ENCODE data around the gene CCDC178.
"Not testable (repeated sequence)": the region's sequence is repeated elsewhere in the genome, so short reads cannot be mapped to it uniquely, and the experiment has no call there.

CCDC178 gene, protein sequence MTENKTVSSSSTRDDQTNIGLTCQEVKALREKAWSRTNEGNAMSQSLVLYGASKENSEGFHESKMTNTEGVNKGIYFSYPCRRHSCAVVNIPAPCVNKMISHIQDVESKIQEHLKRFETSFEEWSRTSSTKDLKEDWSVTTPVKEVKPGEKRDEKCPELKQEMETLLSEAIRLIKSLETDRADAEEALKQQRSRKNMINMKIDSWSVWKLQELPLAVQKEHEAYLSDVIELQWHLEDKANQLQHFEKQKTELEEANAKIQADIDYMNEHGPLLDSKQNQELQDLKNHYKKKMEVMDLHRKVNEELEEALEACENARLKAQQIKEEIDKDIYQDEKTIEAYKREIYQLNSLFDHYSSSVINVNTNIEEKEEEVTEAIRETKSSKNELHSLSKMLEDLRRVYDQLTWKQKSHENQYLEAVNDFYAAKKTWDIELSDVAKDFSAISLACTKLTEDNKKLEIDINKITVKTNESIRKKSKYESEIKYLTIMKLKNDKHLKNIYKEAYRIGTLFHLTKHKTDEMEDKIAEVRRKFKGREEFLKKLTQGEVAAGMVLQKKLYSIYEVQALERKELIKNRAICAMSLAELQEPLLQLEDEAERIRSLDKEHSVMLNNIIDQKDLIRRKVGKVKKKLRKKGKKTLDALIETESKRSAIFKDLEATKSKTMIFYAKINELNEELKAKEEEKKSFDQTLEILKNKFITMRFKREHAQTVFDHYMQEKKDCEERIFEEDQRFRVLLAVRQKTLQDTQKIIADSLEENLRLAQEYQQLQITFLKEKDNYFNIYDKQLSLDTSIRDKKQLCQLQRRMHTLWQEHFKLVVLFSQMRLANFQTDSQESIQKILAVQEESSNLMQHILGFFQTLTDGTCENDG

DNA sequence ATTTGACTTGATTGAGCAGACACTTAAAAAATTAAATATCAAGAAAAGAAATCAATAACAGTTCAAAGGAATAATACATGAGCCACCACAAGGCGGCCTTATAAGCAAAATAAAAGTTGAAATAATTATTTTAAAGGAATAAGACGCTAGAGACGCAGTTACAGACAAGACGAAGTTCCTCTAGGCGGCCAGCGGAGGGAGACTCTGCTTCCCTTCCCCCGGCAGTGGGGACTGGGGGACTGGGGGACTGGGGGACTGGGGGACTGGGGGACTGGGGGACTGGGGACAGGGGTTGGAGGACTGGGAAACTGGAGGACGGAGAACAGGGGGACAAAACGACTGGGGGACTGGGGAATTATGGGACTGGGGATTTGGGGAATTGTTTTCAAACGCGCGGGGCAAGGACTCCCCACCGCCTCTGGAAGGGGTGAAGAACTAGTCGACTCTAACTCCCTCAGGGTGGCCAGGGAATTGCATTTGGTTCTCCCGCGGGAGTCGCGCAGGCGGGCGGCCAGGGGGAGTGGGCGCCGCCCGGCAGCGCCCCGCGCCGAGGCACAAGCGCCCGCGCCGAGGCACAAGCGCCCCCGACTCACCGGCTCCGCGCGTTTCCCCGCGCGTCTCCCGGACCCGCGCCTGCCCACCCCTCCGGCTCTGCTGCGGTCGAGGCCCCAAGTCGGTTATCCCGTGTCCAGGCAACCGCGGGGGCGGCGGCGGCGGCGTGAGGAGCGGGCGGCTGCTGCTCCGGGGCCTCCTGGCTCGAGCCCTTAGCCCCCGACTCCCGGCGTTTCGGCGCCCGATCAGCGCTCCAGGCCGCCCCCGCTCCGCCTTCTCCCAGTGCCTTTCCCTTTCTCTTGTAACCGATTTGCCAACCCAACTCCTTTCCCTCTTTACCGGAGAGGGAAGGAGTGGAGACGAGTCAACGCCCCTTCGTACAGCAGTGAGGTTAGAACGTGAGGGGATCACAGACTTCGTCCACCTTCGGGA, at the start of gene CCDC178:
TSS of gene CCDC178 (minus strand) at position 662 of the 984 bp plus-strand sequence. CDS start 28,633 bp downstream, outside the sequence.
- DNase-seq = no peak

DNA sequence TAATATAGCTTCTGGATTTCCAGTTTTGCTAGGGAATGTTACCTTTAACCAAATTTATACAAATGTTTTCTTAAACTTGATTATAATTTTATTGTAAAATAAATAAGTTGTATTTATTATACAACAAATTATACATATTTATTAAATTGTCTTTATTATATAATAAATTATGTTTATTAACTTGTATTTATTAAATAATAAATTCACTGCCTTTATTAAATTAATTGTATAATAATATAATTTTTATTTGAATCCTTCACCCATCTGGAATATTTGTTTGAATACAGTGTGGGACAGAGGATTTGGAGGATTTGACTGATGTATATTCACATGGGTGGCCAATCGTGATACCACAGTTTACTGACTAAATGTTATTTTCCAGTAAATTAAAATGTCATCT, 43.4 kb upstream of the CCDC178 start:
- no peak for DNase-seq

GRCh38 chr18:33472509-33472908, 32.0 kb upstream of the CCDC178 start:
- no peak for DNase-seq

DNA sequence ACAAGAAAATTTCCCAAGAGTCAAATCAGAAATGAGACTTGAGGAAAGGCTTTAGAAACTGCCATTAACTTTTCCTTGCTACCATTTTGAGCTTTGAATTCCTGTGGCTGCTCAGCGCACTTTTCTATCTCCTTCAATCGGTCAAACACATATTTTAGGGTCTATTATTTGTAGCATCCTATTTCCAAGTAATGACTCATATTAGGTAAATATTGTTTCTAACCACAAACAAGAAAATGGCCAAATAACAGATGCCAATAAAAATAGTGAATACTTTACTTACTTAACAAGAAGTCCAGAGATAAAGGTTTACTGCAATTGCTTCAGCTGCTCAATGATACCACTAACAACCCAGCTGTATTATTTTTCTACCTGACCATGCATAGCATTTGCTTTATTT, 29.7 kb upstream of the CCDC178 start:
- no peak for DNase-seq

- DNase-seq = no peak
Observed at GRCh38 chr18:33469699-33470098, 29.2 kb upstream of the CCDC178 start.

GRCh38 chr18:33467531-33467930, 27.0 kb upstream of the CCDC178 start:
- no peak for DNase-seq

DNA sequence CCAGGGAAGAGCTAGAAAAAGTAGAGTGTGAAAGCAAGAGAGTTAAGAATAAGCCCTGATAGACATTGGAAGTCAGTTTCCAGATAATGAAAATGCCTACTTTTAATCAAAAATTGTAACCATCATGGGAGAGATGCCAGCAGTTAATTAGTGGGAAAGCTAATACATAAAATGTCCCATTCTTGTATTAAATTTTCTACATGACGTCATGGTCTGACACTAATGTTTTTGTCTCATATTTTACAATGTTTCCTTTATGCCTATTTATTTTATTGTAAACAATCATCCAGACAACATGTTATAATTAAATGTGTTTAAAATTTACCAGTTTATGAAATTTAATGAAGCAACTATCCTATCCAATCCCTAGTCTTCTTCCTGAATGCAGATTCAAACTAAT, 26.3 kb upstream of the CCDC178 start:
- no peak for DNase-seq

DNA sequence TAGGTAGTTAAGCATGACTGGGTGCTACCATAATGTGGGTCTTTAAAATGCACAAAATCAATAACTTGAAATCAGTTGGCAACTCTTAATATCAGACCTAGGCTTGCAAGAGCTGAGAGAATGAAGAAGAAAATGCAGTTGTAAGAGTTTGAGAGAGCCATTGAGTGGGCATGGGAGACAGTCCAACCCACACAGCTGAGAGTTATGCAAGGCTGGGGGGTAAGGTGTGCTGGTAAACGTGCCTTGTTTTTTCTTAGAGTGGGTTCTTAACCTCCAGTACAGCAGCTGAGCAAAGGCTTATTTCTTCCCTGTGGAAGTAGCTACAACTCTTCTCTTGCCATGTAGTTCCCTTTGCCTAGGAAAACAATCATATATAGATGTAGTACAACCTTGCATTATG, 20.2 kb upstream of the CCDC178 start:
- DNase-seq = no peak

- no peak for DNase-seq
Observed at GRCh38 chr18:33459612-33460011, 19.1 kb upstream of the CCDC178 start.

DNA sequence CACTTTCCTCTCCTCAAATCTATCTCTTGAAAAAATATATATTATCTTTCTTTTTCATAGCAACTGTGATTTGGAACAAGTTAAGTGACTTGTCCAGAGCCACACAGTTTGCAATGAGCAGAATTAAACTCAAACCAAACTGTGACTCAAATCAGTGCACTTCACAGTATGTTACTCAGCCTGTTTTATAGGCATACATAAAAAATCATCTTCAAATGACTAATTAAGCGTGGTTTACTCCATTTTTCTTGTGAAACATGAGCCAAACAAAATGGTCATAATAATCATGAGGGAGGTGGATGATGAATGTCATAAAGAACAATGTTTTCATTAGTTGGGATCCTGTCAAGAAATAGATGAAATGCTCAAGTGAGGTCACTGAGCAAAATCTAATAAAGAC, 6.1 kb upstream of the CCDC178 start:
- no peak for DNase-seq

DNA sequence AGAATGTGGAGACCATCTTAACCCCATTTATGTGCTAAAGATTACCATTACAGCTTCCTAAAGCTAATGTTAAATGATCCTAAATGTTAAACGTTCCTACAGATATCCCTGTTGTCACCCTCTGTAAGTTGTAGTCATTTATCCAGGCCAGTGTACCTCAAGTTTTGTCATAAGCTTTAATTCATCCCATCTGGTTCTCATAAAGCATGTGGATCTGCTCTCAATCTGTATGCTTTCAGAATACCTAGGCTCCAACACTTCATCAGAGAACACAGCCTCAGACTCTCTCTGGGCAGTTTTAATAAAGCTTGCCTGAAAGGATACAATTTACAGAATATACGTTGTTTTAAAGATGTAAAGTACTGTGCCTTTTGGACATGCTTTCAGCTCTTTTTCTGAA, 4.2 kb upstream of the CCDC178 start:
- DNase-seq = no peak

DNA sequence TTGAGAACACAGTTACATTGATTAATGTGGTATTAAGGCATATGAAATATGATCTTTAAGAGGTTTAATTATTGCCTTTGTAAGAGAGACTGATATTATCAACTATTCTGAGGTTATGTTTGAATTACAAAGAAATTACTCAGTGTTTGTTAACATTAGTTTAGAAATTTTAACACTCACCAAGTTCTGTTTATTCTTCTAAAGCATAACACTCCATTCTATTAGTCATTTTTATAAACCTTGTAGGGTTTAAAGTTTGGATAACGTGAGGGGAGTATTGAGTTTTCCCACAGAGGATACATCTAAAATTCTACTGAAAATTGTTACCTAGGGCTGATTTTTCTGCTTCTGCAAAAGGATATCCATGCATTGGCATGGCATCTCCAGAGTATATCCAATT, 7.7 kb downstream of the CCDC178 start:
- DNase-seq = no peak

DNA sequence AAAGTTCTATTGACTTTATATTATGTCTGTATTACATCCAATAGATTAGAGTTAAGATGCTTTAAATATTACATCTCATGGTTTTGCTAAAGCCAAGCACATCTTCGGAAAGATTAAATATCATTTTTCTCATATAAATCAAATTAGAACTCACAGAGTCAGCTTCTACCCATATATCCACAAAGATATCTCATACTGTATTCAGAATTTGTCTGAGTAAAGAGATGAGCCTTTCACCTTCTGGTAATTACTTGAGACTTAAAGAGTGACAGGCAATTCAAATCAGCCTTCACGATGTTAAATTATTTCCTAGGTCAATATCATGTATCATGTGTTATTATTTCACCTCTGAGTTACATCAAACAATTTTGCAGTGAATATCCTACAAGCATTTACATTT, 13.0 kb downstream of the CCDC178 start:
- no peak for DNase-seq

GRCh38 chr18:33424266-33424946, 16.1 kb downstream of the CCDC178 start:
- no peak for DNase-seq

GRCh38 chr18:33421225-33421624, 19.3 kb downstream of the CCDC178 start:
- DNase-seq = no peak

DNA sequence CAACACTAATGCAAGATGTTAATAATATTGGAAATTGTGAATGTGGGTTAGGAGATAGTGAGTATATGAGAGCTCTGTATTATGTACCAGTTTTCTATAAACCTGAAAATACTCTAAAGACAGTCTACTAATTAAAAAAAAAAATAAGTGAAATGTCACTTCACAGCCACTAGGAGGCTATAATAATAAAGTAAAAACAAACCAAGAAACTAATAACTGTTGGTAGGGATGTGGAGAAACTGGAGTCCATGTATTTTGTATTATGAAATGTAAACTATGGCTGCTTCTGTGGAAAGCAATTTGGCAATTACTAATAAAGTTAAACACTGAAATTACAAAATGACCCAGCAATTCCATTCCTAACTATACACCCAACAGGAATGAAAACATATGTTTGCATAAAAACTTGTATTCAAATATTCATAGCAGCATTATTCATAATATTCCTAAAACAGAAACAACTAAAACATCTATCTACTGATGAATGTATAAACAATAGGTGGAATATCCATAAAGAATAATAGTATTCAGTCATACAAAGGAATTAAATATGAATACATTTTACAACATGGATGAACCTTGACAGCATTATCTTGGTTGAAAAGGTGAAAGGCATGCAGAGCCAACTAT, 36.2 kb downstream of the CCDC178 start:
- no peak for DNase-seq

DNA sequence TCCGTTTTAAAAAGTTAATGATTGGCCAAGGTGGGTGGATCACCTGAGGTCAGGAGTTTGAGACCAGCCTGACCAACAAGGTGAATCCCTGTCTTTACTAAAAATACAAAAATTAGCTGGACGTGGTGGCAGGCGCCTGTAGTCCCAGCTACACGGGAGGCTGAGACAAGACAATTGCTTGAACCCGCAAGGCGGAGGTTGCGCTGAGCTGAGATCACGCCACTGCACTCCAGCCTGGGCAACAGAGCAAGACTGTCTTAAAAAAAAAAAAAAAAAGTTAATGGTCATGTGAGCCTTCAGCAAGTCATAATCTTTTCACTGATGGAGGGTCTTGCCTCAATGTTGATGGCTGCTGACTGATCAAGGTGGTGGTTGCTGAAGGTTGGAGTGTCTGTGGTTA, 41.6 kb downstream of the CCDC178 start:
- DNase-seq = not testable (repeated sequence)

GRCh38 chr18:33375829-33376228, 64.7 kb downstream of the CCDC178 start:
- no peak for DNase-seq

GRCh38 chr18:33372442-33372841, 68.1 kb downstream of the CCDC178 start:
- no peak for DNase-seq

GRCh38 chr18:33369711-33370449, 70.6 kb downstream of the CCDC178 start:
- DNase-seq = no peak

DNA sequence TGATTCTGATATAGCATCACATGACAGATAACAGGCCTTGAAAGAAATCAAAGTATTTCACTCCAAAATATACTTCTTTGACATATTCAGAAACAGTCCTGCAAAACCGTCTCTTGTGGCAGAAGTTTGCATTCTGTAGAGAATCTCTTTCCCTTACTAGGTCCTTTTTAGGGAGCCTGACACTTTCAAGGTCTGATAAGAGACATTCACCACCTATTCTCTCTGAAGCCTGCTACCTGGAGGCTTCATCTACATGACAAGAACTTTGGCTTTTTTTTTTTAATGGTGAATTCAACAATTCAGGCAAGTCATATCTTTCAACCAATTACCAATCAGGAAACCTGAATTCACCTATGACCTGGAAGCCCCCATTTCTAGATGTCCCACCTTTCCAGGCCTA, 83.8 kb downstream of the CCDC178 start:
- no peak for DNase-seq

All from SIG-M5 (cell line).